A673 (cell line): Measurements from ENCODE around the gene SEPTIN10. TPM values are rescaled to one million over a fixed set of nuclear protein-coding genes. Genes with fewer than 3 reads are reported as not detected.

ENCODE experiments used
- BruUV-seq: library from RNA; stranded (reverse); fragments of 400-500 nt; replicated peaks from 2 replicates; lab custom pipeline; 2021; lab: Mats Ljungman, UMichigan
- CTCF ChIA-PET: fragments of 300-600 bp; sonication (Branson Sonifier 250); formaldehyde crosslinking; loops from one replicate; lab custom pipeline; 2022; ENCODE audit warnings: antibody characterized with exemption; lab: Charles Lee
- POLR2A ChIA-PET: fragments of 300-600 bp; sonication (Branson Sonifier 250); formaldehyde crosslinking; loops from one replicate; lab custom pipeline; 2022; ENCODE audit warnings: antibody characterized with exemption; ENCODE audit not compliant: low non-redundant PET; lab: Charles Lee
- DNase-seq: peaks from one replicate; pipeline ENCODE4 v3.0.0-alpha.2; 2015; ENCODE audit warnings: low spot score
- H3K27ac ChIP-seq: fragments of 200-600 bp; sonication (generic); 2 replicates; pipeline ENCODE4 v1.5.1; 2016; ENCODE audit warnings: mixed run types, low read depth, mild to moderate bottlenecking, mixed read lengths, antibody characterized with exemption, low read length; ENCODE audit not compliant: poor library complexity, severe bottlenecking
- H3K27me3 ChIP-seq: fragments of 200-600 bp; sonication (generic); replicated peaks from 2 replicates; pipeline ENCODE4 v1.6.1; 2017; ENCODE audit warnings: mixed run types, low read depth, mild to moderate bottlenecking, mixed read lengths, antibody characterized with exemption, low read length; ENCODE audit not compliant: insufficient read depth, poor library complexity
- H3K36me3 ChIP-seq: fragments of 200-600 bp; sonication (generic); 2 replicates; pipeline ENCODE4 v1.6.1; 2016; ENCODE audit warnings: mixed run types, mild to moderate bottlenecking, mixed read lengths, antibody characterized with exemption, low read length; ENCODE audit not compliant: insufficient read depth, poor library complexity, severe bottlenecking
- H3K4me1 ChIP-seq: fragments of 200-600 bp; sonication (generic); 2 replicates; pipeline ENCODE4 v1.6.1; 2017; ENCODE audit warnings: mixed run types, mild to moderate bottlenecking, mixed read lengths, antibody characterized with exemption, low read length; ENCODE audit not compliant: insufficient read depth, poor library complexity, severe bottlenecking
- H3K4me3 ChIP-seq: fragments of 200-600 bp; sonication (generic); 2 replicates; pipeline ENCODE4 v1.5.1; 2016; ENCODE audit warnings: low read depth, mixed run types, mild to moderate bottlenecking, mixed read lengths, low read length; ENCODE audit not compliant: poor library complexity, severe bottlenecking
- H3K9me3 ChIP-seq: fragments of 200-600 bp; sonication (generic); 2 replicates; pipeline ENCODE4 v1.6.1; 2016; ENCODE audit warnings: mixed run types, low read depth, mild to moderate bottlenecking, mixed read lengths, antibody characterized with exemption, low read length; ENCODE audit not compliant: poor library complexity, severe bottlenecking
- EZH2 ChIP-seq: fragments of 200-600 bp; sonication (generic); IDR thresholded peaks from 2 replicates; pipeline ENCODE4 v1.6.1; 2017; ENCODE audit warnings: borderline replicate concordance, low read depth, mild to moderate bottlenecking, mixed read lengths, antibody characterized with exemption, low read length; ENCODE audit not compliant: poor library complexity, severe bottlenecking
- intact Hi-C: fragments of 100-400 bp; cut with micrococcal nuclease; formaldehyde crosslinking; loops from one replicate; pipeline ENCODE4 v1.10.0; 2022; ENCODE audit not compliant: unreplicated experiment
- total RNA-seq: library from RNA; stranded (reverse); gene quantifications from 2 replicates; pipeline ENCODE4 v1.2.3, GENCODE V29; 2021
- TF ChIP-seq, protein P1 (sequence below): fragments of 300-800, 200-600 bp; sonication (generic); conservative IDR thresholded peaks from 2 replicates; pipeline ENCODE4 v1.5.1; 2017; ENCODE audit warnings: low read depth, mild to moderate bottlenecking, antibody characterized with exemption, low read length, moderate library complexity, mixed read lengths

The SEPTIN10 gene
- total RNA-seq, 1 experiment from 2014 or later: 118 TPM

DNA sequence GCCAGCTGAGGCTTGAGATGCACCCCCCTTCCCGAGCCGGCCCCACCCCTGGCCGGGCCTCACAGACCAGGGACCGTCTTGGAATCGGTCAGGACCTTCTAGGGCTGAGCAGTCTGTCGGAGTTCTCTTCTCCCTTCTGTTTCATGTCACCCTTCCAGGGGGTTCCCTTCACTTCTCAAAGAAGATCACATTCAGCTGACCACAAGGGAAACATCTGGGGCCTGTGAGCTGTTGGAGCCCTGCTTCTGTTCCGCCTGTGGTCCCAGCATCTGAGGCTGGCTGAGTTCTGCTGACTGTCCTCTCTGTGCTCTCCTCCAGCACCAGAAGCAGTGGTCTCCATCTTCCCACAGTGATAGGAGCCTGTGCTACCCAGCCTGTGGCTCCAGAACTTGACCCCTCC, 106.5 kb downstream of the SEPTIN10 start:
- BruUV-seq: no TSS peak
- Histone ChIP-seq H3K9me3 (no peaks in the 10 kb centered on the region), H3K36me3 (no peaks in the 10 kb centered on the region), H3K4me1 (no peaks in the 10 kb centered on the region), H3K27ac (no peak overlapping the region), H3K27me3 (no peaks in the 10 kb centered on the region), H3K4me3 (no peak overlapping the region)
- DNase-seq: no peak
- TF ChIP-seq, protein P1, sequence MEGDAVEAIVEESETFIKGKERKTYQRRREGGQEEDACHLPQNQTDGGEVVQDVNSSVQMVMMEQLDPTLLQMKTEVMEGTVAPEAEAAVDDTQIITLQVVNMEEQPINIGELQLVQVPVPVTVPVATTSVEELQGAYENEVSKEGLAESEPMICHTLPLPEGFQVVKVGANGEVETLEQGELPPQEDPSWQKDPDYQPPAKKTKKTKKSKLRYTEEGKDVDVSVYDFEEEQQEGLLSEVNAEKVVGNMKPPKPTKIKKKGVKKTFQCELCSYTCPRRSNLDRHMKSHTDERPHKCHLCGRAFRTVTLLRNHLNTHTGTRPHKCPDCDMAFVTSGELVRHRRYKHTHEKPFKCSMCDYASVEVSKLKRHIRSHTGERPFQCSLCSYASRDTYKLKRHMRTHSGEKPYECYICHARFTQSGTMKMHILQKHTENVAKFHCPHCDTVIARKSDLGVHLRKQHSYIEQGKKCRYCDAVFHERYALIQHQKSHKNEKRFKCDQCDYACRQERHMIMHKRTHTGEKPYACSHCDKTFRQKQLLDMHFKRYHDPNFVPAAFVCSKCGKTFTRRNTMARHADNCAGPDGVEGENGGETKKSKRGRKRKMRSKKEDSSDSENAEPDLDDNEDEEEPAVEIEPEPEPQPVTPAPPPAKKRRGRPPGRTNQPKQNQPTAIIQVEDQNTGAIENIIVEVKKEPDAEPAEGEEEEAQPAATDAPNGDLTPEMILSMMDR: no peak
- TF ChIP-seq EZH2: no peak
- intact Hi-C loops: loop anchor here (10.0 kb wide), 1 partner anchor 242 kb away; no protein-coding TSS in a partner anchor
- ChIA-PET POLR2A (interaction anchor here (0.6 kb wide), 1 partner anchor 19 kb away, joined by 3 read pairs; no protein-coding TSS in a partner anchor), CTCF (no interaction called here)

GRCh38 chr2:109503191-109503590, 110.6 kb downstream of the SEPTIN10 start:
- no peak for DNase-seq

DNA sequence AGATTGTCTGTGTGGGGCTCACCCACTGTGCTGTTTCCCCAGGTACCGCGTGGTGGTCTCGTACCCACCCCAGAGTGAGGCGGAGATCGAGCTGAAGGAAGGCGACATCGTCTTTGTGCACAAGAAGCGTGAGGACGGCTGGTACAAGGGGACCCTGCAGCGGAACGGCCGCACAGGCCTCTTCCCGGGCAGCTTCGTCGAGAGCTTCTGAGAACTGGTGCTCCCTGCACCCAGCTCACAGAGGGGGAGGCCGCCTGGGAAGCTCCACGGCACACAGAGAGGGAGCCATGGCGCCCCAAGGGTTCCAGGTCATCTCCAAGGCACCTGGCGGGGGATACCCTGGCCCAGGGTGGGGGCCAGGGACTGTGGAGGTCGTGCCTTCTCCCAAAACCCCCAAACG, 112.3 kb downstream of the SEPTIN10 start:
- POLR2A ChIA-PET: no interaction called here
- Histone ChIP-seq H3K27me3 (no peaks in the 10 kb centered on the region), H3K9me3 (no peaks in the 10 kb centered on the region), H3K27ac (no peak overlapping the region), H3K36me3 (no peaks in the 10 kb centered on the region), H3K4me1 (no peaks in the 10 kb centered on the region), H3K4me3 (no peak overlapping the region)
- TF ChIP-seq, protein P1: no peak
- TF ChIP-seq EZH2: no peak
- no TSS peak for BruUV-seq
- DNase-seq: no peak
- intact Hi-C loops: loop anchor here (10.0 kb wide), 1 partner anchor 237 kb away; no protein-coding TSS in a partner anchor
- CTCF ChIA-PET: no interaction called here

More at GRCh38 chr2:109503191-109503590, 110.6 kb downstream of the SEPTIN10 start:
- Histone ChIP-seq H3K4me1 (no peaks in the 10 kb centered on the region), H3K36me3 (no peaks in the 10 kb centered on the region), H3K27me3 (no peaks in the 10 kb centered on the region), H3K9me3 (no peaks in the 10 kb centered on the region), H3K27ac (no peak overlapping the region), H3K4me3 (no peak overlapping the region)
- intact Hi-C loops: loop anchor here (10.0 kb wide), 1 partner anchor 238 kb away; no protein-coding TSS in a partner anchor
- ChIA-PET POLR2A (no interaction called here), CTCF (no interaction called here)
- TF ChIP-seq EZH2: no peak
- TF ChIP-seq, protein P1: no peak
- no TSS peak for BruUV-seq
